WTC11 (cell line): Measurements from ENCODE around the gene WDR81.

ENCODE experiments used
- AFF4 ChIP-seq: sonication (generic); formaldehyde crosslinking; IDR thresholded peaks from 2 replicates; pipeline ENCODE4 v1.8.1; 2023; ENCODE audit warnings: mild to moderate bottlenecking, missing genetic modification reagents, borderline replicate concordance
- ATF3 ChIP-seq: sonication (generic); formaldehyde crosslinking; conservative IDR thresholded peaks from 2 replicates; pipeline ENCODE4 v1.8.1; 2022; ENCODE audit warnings: mild to moderate bottlenecking, missing genetic modification reagents
- CREB1 ChIP-seq: sonication (generic); formaldehyde crosslinking; IDR thresholded peaks from 2 replicates; pipeline ENCODE4 v1.8.0; 2023; ENCODE audit warnings: mild to moderate bottlenecking, missing genetic modification reagents
- ELF4 ChIP-seq: sonication (generic); formaldehyde crosslinking; IDR thresholded peaks from 2 replicates; pipeline ENCODE4 v1.8.1; 2022; ENCODE audit warnings: low read depth, mild to moderate bottlenecking, moderate library complexity, missing genetic modification reagents
- MXD4 ChIP-seq: fragments of 250-450 bp; sonication (Bioruptor Pico); IDR thresholded peaks from 2 replicates; pipeline ENCODE4 v1.8.0; 2021; ENCODE audit warnings: mild to moderate bottlenecking, moderate library complexity, borderline replicate concordance
- NFE2L1 ChIP-seq: sonication (generic); formaldehyde crosslinking; IDR thresholded peaks from 2 replicates; pipeline ENCODE4 v1.8.1; 2023; ENCODE audit warnings: missing genetic modification reagents
- TEAD4 ChIP-seq: sonication (generic); formaldehyde crosslinking; IDR thresholded peaks from 2 replicates; pipeline ENCODE4 v1.8.0; 2022; ENCODE audit warnings: mild to moderate bottlenecking, missing genetic modification reagents
- USF2 ChIP-seq: sonication (generic); formaldehyde crosslinking; IDR thresholded peaks from 2 replicates; pipeline ENCODE4 v1.8.1; 2023; ENCODE audit warnings: mild to moderate bottlenecking, missing genetic modification reagents, moderate library complexity
- ZBTB21 ChIP-seq: sonication (generic); formaldehyde crosslinking; IDR thresholded peaks from 2 replicates; pipeline ENCODE4 v1.8.1; 2023; ENCODE audit warnings: mild to moderate bottlenecking, missing genetic modification reagents, borderline replicate concordance
- TF ChIP-seq, protein P1 (sequence below): fragments of 200-600 bp; IDR thresholded peaks from 2 replicates; pipeline ENCODE4 v1.8.0; 2022; ENCODE audit warnings: antibody characterized with exemption
- TF ChIP-seq, protein P2 (sequence below): sonication (generic); formaldehyde crosslinking; IDR thresholded peaks from 2 replicates; pipeline ENCODE4 v1.8.1; 2022; ENCODE audit warnings: mild to moderate bottlenecking, moderate library complexity, missing genetic modification reagents
- TF ChIP-seq, protein P3 (sequence below): sonication (generic); formaldehyde crosslinking; IDR thresholded peaks from 2 replicates; pipeline ENCODE4 v1.8.1; 2022; ENCODE audit warnings: mild to moderate bottlenecking, missing genetic modification reagents, moderate library complexity, borderline replicate concordance
- TF ChIP-seq, protein P4 (sequence below): sonication (generic); formaldehyde crosslinking; IDR thresholded peaks from 2 replicates; pipeline ENCODE4 v1.8.0; 2022; ENCODE audit warnings: mild to moderate bottlenecking, missing genetic modification reagents

- TF ChIP-seq USF2 (CRISPR knock-in tag) (no peak), MXD4 (CRISPR knock-in tag) (no peak), TEAD4 (CRISPR knock-in tag) (no peak), ZBTB21 (CRISPR knock-in tag) (no peak), ATF3 (no peak), CREB1 (no peak), NFE2L1 (CRISPR knock-in tag) (no peak), ELF4 (CRISPR knock-in tag) (no peak), AFF4 (CRISPR knock-in tag) (no peak)
- TF ChIP-seq, protein P1, sequence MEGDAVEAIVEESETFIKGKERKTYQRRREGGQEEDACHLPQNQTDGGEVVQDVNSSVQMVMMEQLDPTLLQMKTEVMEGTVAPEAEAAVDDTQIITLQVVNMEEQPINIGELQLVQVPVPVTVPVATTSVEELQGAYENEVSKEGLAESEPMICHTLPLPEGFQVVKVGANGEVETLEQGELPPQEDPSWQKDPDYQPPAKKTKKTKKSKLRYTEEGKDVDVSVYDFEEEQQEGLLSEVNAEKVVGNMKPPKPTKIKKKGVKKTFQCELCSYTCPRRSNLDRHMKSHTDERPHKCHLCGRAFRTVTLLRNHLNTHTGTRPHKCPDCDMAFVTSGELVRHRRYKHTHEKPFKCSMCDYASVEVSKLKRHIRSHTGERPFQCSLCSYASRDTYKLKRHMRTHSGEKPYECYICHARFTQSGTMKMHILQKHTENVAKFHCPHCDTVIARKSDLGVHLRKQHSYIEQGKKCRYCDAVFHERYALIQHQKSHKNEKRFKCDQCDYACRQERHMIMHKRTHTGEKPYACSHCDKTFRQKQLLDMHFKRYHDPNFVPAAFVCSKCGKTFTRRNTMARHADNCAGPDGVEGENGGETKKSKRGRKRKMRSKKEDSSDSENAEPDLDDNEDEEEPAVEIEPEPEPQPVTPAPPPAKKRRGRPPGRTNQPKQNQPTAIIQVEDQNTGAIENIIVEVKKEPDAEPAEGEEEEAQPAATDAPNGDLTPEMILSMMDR = no peak
- TF ChIP-seq, protein P2, sequence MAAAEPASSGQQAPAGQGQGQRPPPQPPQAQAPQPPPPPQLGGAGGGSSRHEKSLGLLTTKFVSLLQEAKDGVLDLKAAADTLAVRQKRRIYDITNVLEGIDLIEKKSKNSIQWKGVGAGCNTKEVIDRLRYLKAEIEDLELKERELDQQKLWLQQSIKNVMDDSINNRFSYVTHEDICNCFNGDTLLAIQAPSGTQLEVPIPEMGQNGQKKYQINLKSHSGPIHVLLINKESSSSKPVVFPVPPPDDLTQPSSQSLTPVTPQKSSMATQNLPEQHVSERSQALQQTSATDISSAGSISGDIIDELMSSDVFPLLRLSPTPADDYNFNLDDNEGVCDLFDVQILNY (CRISPR knock-in tag) = no peak
- TF ChIP-seq, protein P3, sequence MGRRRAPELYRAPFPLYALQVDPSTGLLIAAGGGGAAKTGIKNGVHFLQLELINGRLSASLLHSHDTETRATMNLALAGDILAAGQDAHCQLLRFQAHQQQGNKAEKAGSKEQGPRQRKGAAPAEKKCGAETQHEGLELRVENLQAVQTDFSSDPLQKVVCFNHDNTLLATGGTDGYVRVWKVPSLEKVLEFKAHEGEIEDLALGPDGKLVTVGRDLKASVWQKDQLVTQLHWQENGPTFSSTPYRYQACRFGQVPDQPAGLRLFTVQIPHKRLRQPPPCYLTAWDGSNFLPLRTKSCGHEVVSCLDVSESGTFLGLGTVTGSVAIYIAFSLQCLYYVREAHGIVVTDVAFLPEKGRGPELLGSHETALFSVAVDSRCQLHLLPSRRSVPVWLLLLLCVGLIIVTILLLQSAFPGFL = no peak
- TF ChIP-seq, protein P4, sequence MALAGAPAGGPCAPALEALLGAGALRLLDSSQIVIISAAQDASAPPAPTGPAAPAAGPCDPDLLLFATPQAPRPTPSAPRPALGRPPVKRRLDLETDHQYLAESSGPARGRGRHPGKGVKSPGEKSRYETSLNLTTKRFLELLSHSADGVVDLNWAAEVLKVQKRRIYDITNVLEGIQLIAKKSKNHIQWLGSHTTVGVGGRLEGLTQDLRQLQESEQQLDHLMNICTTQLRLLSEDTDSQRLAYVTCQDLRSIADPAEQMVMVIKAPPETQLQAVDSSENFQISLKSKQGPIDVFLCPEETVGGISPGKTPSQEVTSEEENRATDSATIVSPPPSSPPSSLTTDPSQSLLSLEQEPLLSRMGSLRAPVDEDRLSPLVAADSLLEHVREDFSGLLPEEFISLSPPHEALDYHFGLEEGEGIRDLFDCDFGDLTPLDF (CRISPR knock-in tag) = no peak
Measured at GRCh38 chr17:1732833-1733321, 8.4 kb downstream of the WDR81 start.
